K562 (cell line): ENCODE data around the gene ANKMY1. TPM values are rescaled to one million over a fixed set of nuclear protein-coding genes. Genes with fewer than 3 reads are reported as not detected.

Source experiments
- ATAC-seq: fragments of 200-7000 bp; cut with Tn5 transposase; 3 replicates; pipeline ENCODE4 v1.9.1; 2020; ENCODE audit warnings: moderate library complexity
- BruUV-seq: library from RNA; stranded (reverse); fragments of 400-500 nt; replicated peaks from 2 replicates; lab custom pipeline; 2021; lab: Mats Ljungman, UMichigan
- CTCF ChIA-PET: fragments of 300-600 bp; formaldehyde crosslinking; extraction: SDS; loops from one replicate; lab custom pipeline; 2021; ENCODE audit warnings: low intra/inter-chr PET ratio; lab: Yijun Ruan, JAX
- POLR2A ChIA-PET: fragments of 300-600, 350-650 bp; sonication (Branson Sonifier 250); formaldehyde crosslinking; extraction: SDS; loops from one replicate; lab custom pipeline; 2021; ENCODE audit warnings: antibody characterized with exemption, inconsistent platforms; lab: Yijun Ruan, JAX
- DNase-seq, 4 experiments: peaks; one replicate each; pipeline versions ENCODE4 v3.0.0 to v3.0.0-alpha.2; 2011 to 2018; ENCODE audit warnings: low spot score in 3 of 4, mixed read lengths in 3 of 4; ENCODE audit errors: extremely low read depth in 1 of 4
- FAIRE-seq: peaks from 2 replicates; lab custom pipeline; 2011; peaks lifted over from hg19 to GRCh38; lab: Jason Lieb, UNC
- H2AFZ ChIP-seq: 2 replicates; pipeline ENCODE4 v1.6.0; 2011; ENCODE audit warnings: low read depth, low read length, control low read depth, inconsistent platforms
- H3K27ac ChIP-seq: fragments of 200-600 bp; 3 replicates; pipeline ENCODE4 v1.8.0; 2011; ENCODE audit warnings: low read depth, mild to moderate bottlenecking, control low read depth, inconsistent platforms, low read length, moderate library complexity, mixed read lengths; ENCODE audit errors: extremely low read depth
- H3K27me3 ChIP-seq, 2 experiments: fragments of 300-600 bp in 1 of 2; 2 replicates in 1 of 2; 3 replicates in 1 of 2; pipeline versions ENCODE4 v1.6.0 to v1.8.0; 2011; ENCODE audit warnings: inconsistent platforms in 2 of 2, low read length in 2 of 2, mild to moderate bottlenecking in 1 of 2, mixed read lengths in 1 of 2, moderate library complexity in 1 of 2; ENCODE audit not compliant: control insufficient read depth in 2 of 2, insufficient read depth in 2 of 2
- H3K36me3 ChIP-seq: fragments of 300-600 bp; 3 replicates; pipeline ENCODE4 v1.8.0; 2011; ENCODE audit warnings: mild to moderate bottlenecking, low read length, inconsistent platforms; ENCODE audit not compliant: control insufficient read depth, insufficient read depth
- H3K4me1 ChIP-seq, 2 experiments: fragments of 200-600 bp in 1 of 2; replicated peaks in 1 of 2; 2 replicates in 1 of 2; 3 replicates in 1 of 2; pipeline versions ENCODE4 v1.5.1 to v1.8.0; 2011; ENCODE audit warnings: inconsistent platforms in 2 of 2, low read length in 2 of 2, mild to moderate bottlenecking in 1 of 2, mixed read lengths in 1 of 2, moderate library complexity in 1 of 2; ENCODE audit not compliant: control insufficient read depth in 2 of 2, insufficient read depth in 2 of 2
- H3K4me2 ChIP-seq: 2 replicates; pipeline ENCODE4 v1.6.1; 2011; ENCODE audit warnings: low read length, control low read depth, inconsistent platforms, mixed read lengths; ENCODE audit not compliant: insufficient read depth
- H3K4me3 ChIP-seq: fragments of 200-600 bp; sonication (generic), shearing (Covaris generic); 2 replicates; pipeline ENCODE4 v1.5.1; 2016; ENCODE audit warnings: control low read depth, inconsistent platforms
- H3K79me2 ChIP-seq: fragments of 200-600 bp; 3 replicates; pipeline ENCODE4 v1.8.0; 2011; ENCODE audit warnings: low read length, inconsistent platforms; ENCODE audit not compliant: control insufficient read depth, insufficient read depth
- H3K9ac ChIP-seq, 2 experiments: 2 replicates each; pipeline versions ENCODE4 v1.6.0 to v1.6.1; 2011; ENCODE audit warnings: low read depth in 2 of 2, low read length in 2 of 2, control low read depth in 1 of 2, inconsistent platforms in 1 of 2, mild to moderate bottlenecking in 1 of 2, mixed read lengths in 1 of 2; ENCODE audit not compliant: insufficient read depth in 1 of 2
- H3K9me1 ChIP-seq: one replicate; pipeline ENCODE4 v1.6.0; 2011; ENCODE audit warnings: inconsistent platforms, mild to moderate bottlenecking, low read length, moderate library complexity; ENCODE audit not compliant: control insufficient read depth, insufficient read depth
- H3K9me3 ChIP-seq: replicated peaks from 2 replicates; pipeline ENCODE4 v1.5.1; 2011; ENCODE audit warnings: low read depth, low read length, inconsistent platforms; ENCODE audit not compliant: control insufficient read depth, insufficient read depth
- H4K20me1 ChIP-seq: replicated peaks from 2 replicates; pipeline ENCODE4 v1.6.1; 2011; ENCODE audit warnings: low read length, inconsistent platforms, mixed read lengths; ENCODE audit not compliant: control insufficient read depth, insufficient read depth
- HNRNPLL ChIP-seq: fragments of 200-400 bp; formaldehyde crosslinking; IDR thresholded peaks from 2 replicates; pipeline ENCODE4 v1.6.1; 2017; ENCODE audit warnings: low read length, low read depth, mild to moderate bottlenecking; ENCODE audit not compliant: poor library complexity, severe bottlenecking
- LCOR ChIP-seq: sonication (generic); formaldehyde crosslinking; IDR thresholded peaks from 2 replicates; pipeline ENCODE4 v1.8.0; 2022; ENCODE audit warnings: mild to moderate bottlenecking, missing genetic modification reagents
- NBN ChIP-seq: fragments of 450-650 bp; IDR thresholded peaks from 2 replicates; pipeline ENCODE4 v1.6.1; 2016; ENCODE audit warnings: low read depth, mild to moderate bottlenecking
- REST ChIP-seq, 2 experiments: fragments of 450-650 bp; formaldehyde crosslinking in 1 of 2; IDR thresholded peaks; 2 replicates each; pipeline versions ENCODE4 v1.4.0 to v1.6.1; 2014 to 2020; ENCODE audit warnings: mild to moderate bottlenecking in 2 of 2, borderline replicate concordance in 1 of 2, low read depth in 1 of 2
- SREBF1 ChIP-seq: fragments of 150-350 bp; IDR thresholded peaks from 2 replicates; pipeline ENCODE4 v1.6.1; 2014; ENCODE audit warnings: antibody characterized with exemption, low read depth, low read length, borderline replicate concordance
- THRAP3 ChIP-seq: fragments of 450-650 bp; IDR thresholded peaks from 2 replicates; pipeline ENCODE4 v1.6.1; 2016; ENCODE audit warnings: mild to moderate bottlenecking, inconsistent platforms, borderline replicate concordance
- ZC3H11A ChIP-seq: IDR thresholded peaks from 2 replicates; pipeline ENCODE4 v1.6.1; 2012; ENCODE audit warnings: low read depth, low read length, improper control_type of control experiment
- ZNF584 ChIP-seq: fragments of 200-800 bp; sonication (Bioruptor generic); IDR thresholded peaks from 2 replicates; pipeline ENCODE4 v1.6.1; 2016; ENCODE audit warnings: low read depth, mild to moderate bottlenecking, missing genetic modification characterization, missing compliant biosample characterization
- WGBS: fragments of 100-300 bp; shearing (Covaris generic); methylation state at CpG from one replicate; pipeline ENCODE4 v1.1.6; 2016; ENCODE audit warnings: low coverage, mixed read lengths; ENCODE audit not compliant: insufficient coverage; ENCODE audit errors: missing lambda C conversion rate; 5-methylcytosine and 5-hydroxymethylcytosine counted together
- in situ Hi-C: fragments of 300-500 bp; cut with MboI; formaldehyde crosslinking; loops from 4 replicates; pipeline ENCODE4 v1.15.0; 2018; ENCODE audit warnings: inconsistent platforms, mixed read lengths
- intact Hi-C: fragments of 100-400 bp; cut with micrococcal nuclease; formaldehyde crosslinking; loops from 2 replicates; pipeline ENCODE4 v1.14.2; 2022
- polyA plus RNA-seq, 8 experiments: library from polyadenylated mRNA; depleted of rRNA in 4 of 8; stranded (reverse) in 5 of 8; unstranded in 3 of 8; fragments of >200 nt; fragmentation: Nextera tagmentation in 2 of 8; fragmentation: Illumina TruSeq in 1 of 8; extraction: Ambion mirVana in 2 of 8; extraction: Trizol in 1 of 8; gene quantifications; 2 replicates each; pipeline versions ENCODE4 v1.2.1 to v1.2.3, GENCODE V29; 2011 to 2014; ENCODE audit warnings: inconsistent platforms in 1 of 8, missing spikeins in 1 of 8
- total RNA-seq, 7 experiments: library from RNA; depleted of rRNA in 6 of 7; stranded (reverse); fragments of >200 nt in 6 of 7; fragmentation: Illumina TruSeq in 2 of 7; extraction: Trizol in 2 of 7; gene quantifications; 2 replicates each; pipeline versions ENCODE4 v1.2.1 to v1.2.3, GENCODE V29; 2011 to 2021; ENCODE audit warnings: low replicate concordance in 1 of 7

Gene ANKMY1
- total and polyA plus RNA-seq, 9 of the 15 experiments (the other 6 are each of a cell fraction or from before 2014, with no cell fraction given), result 0.75 to 15.1 (median 11.7) TPM

- ChIA-PET POLR2A (interaction anchor here (0.6 kb wide), 1 partner anchor 151 kb away, joined by 3 read pairs; no protein-coding TSS in a partner anchor), CTCF (no interaction called here)
- H3K4me3 ChIP-seq, result no peak overlapping the region
- H3K9me1 ChIP-seq, result no peaks in the 10 kb centered on the region
- no peak overlapping the region for H3K27ac ChIP-seq
- in situ Hi-C loops (no loop called here), intact Hi-C loops (no loop called here)
- FAIRE-seq (no peak), ATAC-seq (no peak), DNase-seq (peak in 1 of 4 experiments; percentile 17)
- H3K27me3 ChIP-seq, result peaks cover 0 to 83% of the 10 kb centered on the region in 2 experiments; a peak in 3 of 5 replicates
- no peaks in the 10 kb centered on the region for H3K9me3 ChIP-seq
- no peaks in the 10 kb centered on the region for H3K79me2 ChIP-seq
- H3K4me2 ChIP-seq, result no peak overlapping the region
- no peak overlapping the region for H3K9ac ChIP-seq
- H3K4me1 ChIP-seq, result peaks cover 0 to 21% of the 10 kb centered on the region in 2 experiments; a peak in 2 of 5 replicates
- TF ChIP-seq ZNF584, result no peak
- no peak for TF ChIP-seq SREBF1
- peak; percentile 76 for TF ChIP-seq HNRNPLL
- TF ChIP-seq THRAP3, result no peak
- TF ChIP-seq NBN, result no peak
- TF ChIP-seq LCOR (CRISPR knock-in tag), result no peak
- TF ChIP-seq REST (IDR thresholded peaks at IDR 0.05; ENCODE audit: borderline replicate concordance), result peak; percentile 69
- TF ChIP-seq REST (CRISPR knock-in tag; IDR thresholded peaks at IDR 0.05; ENCODE audit: low read depth), result no peak
- TF ChIP-seq ZC3H11A, result no peak
- H4K20me1 ChIP-seq, result no peaks in the 10 kb centered on the region; the same call in none of the 2 replicates
- WGBS, result 8% methylated on average over 12 of the region's 24 CpGs
- BruUV-seq, result no TSS peak
- H2AFZ ChIP-seq, result no peak overlapping the region
- H3K36me3 ChIP-seq, result no peaks in the 10 kb centered on the region
Observed at GRCh38 chr2:240445961-240446663, 111.7 kb downstream of the ANKMY1 start.
